Measurements from ENCODE around the gene GLTPD2.

DNA sequence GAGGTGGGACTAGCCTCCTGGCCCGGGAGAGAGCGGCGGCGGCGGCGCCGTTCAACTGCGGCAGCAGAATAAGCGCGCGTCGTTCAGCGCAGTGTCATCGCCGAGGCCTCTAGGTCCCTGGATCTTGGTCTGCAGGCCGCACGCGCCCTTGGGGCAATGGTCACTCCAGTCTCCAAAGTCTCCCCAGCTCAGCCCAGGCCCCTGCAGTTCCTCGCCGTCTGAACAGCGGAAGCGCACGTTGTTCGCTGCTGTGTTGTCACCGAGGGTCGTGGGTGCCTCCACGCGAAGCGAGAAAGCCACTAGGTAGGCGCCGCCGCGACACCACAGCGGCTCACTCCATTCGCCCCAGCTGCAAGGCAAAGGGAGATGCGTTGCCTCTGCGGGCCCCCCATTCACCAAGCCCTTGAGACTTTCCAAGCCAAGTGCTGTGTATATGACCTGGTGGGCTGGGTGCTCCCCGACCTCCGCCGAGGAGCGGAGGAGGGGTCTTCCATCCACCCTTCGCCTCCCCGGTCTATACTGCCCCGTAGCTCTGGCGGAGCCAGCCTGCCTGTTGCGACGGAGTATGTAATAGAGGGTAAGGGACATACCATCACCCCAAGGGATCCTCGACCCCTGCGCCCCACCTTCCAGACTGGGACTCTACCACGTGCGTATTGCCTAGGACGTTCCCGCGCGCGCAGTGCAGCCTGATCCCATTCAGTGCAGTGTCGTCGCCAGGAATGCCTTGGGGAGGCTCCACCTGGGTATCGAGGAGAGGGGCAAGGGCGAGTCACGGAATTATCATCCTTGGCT is 3.3 kb upstream of the GLTPD2 start:
- TF ChIP-seq, protein P1, sequence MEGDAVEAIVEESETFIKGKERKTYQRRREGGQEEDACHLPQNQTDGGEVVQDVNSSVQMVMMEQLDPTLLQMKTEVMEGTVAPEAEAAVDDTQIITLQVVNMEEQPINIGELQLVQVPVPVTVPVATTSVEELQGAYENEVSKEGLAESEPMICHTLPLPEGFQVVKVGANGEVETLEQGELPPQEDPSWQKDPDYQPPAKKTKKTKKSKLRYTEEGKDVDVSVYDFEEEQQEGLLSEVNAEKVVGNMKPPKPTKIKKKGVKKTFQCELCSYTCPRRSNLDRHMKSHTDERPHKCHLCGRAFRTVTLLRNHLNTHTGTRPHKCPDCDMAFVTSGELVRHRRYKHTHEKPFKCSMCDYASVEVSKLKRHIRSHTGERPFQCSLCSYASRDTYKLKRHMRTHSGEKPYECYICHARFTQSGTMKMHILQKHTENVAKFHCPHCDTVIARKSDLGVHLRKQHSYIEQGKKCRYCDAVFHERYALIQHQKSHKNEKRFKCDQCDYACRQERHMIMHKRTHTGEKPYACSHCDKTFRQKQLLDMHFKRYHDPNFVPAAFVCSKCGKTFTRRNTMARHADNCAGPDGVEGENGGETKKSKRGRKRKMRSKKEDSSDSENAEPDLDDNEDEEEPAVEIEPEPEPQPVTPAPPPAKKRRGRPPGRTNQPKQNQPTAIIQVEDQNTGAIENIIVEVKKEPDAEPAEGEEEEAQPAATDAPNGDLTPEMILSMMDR (IDR thresholded peaks at IDR 0.05; ENCODE audit: low read depth, low read length), result no peak
- no peak for TF ChIP-seq EZH2phosphoT487 (IDR thresholded peaks at IDR 0.05; ENCODE audit: low read depth)

All from OCI-LY3 (cell line).